ENCODE measurements around the gene MMEL1.

Gene MMEL1

GRCh38 chr1:2592672-2593071 is 40.1 kb downstream of the MMEL1 start:
- in situ Hi-C loops (cut with MboI; ENCODE audit: low sequenced_read_pairs) = loop anchor here (25.0 kb wide), 1 partner anchor 405 kb away; the partner anchor contains the start of gene FAAP20

GRCh38 chr1:2591581-2592261 is 41.1 kb downstream of the MMEL1 start:
- in situ Hi-C loops (cut with MboI; ENCODE audit: low sequenced_read_pairs) = loop anchor here (25.0 kb wide), 1 partner anchor 404 kb away; the partner anchor contains the start of gene FAAP20

GRCh38 chr1:2591233-2591580 is 41.6 kb downstream of the MMEL1 start:
- in situ Hi-C loops (cut with MboI; ENCODE audit: low sequenced_read_pairs) = loop anchor here (25.0 kb wide), 1 partner anchor 404 kb away; the partner anchor contains the start of gene FAAP20

GRCh38 chr1:2590233-2591141 is 42.3 kb downstream of the MMEL1 start:
- in situ Hi-C loops (cut with MboI; ENCODE audit: low sequenced_read_pairs) = loop anchor here (25.0 kb wide), 1 partner anchor 403 kb away; the partner anchor contains the start of gene FAAP20

GRCh38 chr1:2589431-2590232 is 43.2 kb downstream of the MMEL1 start:
- in situ Hi-C loops (cut with MboI; ENCODE audit: low sequenced_read_pairs) = loop anchor here (25.0 kb wide), 1 partner anchor 402 kb away; the partner anchor contains the start of gene FAAP20

- in situ Hi-C loops (cut with MboI; ENCODE audit: low sequenced_read_pairs) = loop anchor here (25.0 kb wide), 1 partner anchor 402 kb away; the partner anchor contains the start of gene FAAP20
Observed at GRCh38 chr1:2588661-2589430, 44.0 kb downstream of the MMEL1 start.

DNA sequence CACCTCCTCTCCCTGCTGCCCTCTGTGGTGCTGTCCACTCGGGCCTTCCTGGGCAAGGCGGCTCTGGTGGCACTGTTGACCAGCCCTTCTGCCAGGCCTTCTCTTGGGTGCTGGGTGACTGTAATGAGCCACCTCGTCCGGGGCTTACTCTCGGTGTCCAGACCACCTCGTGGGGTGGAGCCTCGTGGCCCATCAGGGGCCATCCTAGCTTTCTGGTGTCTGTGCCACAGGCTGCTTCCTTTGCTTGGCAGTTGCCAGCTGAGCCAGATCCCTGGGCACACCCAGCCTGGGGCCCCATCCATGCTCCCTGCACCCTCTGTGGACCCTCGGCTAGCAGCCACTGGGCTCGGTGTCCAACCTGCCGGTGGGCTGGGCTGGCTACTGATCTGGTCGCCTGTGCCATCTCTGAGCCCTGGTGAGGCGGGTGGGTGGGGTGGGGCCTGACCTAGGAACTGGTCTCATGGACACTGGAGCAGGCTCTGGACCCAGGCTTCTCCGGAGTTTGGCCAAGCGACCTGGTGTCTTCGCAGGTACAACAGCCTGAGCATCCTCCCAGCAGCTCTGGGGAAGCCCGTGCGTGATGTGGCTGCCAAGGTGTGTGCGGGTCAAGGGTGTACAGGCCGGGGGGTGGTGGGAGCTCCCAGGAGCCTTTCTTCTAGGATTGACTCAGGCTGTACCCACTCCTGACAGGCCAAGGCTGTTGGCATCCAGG is 44.8 kb downstream of the MMEL1 start:
- in situ Hi-C loops (cut with MboI; ENCODE audit: low sequenced_read_pairs) = loop anchor here (25.0 kb wide), 1 partner anchor 401 kb away; the partner anchor contains the start of gene FAAP20

DNA sequence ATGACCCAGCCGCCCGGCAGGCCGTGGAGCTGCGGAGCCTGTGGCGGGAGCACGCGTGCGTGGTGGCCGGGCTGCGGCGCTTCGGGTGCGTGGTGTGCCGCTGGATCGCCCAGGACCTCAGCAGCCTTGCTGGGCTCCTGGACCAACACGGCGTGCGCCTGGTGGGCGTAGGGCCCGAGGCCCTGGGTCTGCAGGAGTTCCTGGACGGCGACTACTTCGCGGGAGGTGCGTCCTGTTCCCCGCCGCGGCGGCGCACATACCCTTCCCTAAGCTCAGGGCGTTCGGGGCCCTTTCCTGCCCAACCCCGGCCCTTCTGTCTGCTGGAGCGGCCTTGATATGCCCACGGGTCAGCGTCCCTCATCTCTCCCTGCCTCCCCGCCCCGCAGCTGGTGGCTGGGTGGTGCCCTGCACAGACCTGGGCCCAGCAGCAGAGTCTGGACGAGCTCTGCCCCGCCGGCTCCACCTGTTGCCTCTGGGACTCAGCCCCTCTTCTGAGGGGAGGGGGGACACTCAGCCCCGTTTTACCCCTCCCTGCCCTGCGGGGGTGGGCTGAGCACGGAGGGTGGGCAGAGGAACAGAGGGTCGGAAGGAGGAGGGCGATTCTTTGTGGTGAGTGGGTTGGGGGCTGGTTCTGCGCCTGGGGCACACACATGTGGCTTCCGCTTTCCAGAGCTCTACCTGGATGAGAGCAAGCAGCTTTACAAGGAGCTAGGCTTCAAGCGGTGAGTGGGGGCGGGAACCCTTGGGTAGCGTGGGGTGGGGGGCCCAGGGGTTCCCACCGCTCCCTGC is 45.6 kb downstream of the MMEL1 start:
- in situ Hi-C loops (cut with MboI; ENCODE audit: low sequenced_read_pairs) = loop anchor here (25.0 kb wide), 1 partner anchor 400 kb away; the partner anchor contains the start of gene FAAP20

- in situ Hi-C loops (cut with MboI; ENCODE audit: low sequenced_read_pairs) = loop anchor here (25.0 kb wide), 1 partner anchor 399 kb away; the partner anchor contains the start of gene FAAP20
Observed at GRCh38 chr1:2586154-2587070, 46.4 kb downstream of the MMEL1 start, which contains the start of gene PRXL2B. Gene PRXL2B (plus strand): TSS chr1:2586777. CDS start chr1:2586886, 109 bp downstream.

- in situ Hi-C loops (cut with MboI; ENCODE audit: low sequenced_read_pairs) = loop anchor here (25.0 kb wide), 1 partner anchor 398 kb away; the partner anchor contains the start of gene FAAP20
Observed at GRCh38 chr1:2585318-2586092, 47.3 kb downstream of the MMEL1 start.

- in situ Hi-C loops (cut with MboI; ENCODE audit: low sequenced_read_pairs) = loop anchor here (25.0 kb wide), 1 partner anchor 398 kb away; the partner anchor contains the start of gene FAAP20
Observed at GRCh38 chr1:2584686-2585317, 48.0 kb downstream of the MMEL1 start.

- in situ Hi-C loops (cut with MboI; ENCODE audit: low sequenced_read_pairs) = loop anchor here (25.0 kb wide), 1 partner anchor 397 kb away; the partner anchor contains the start of gene FAAP20
Observed at GRCh38 chr1:2583871-2584351, 48.9 kb downstream of the MMEL1 start.

DNA sequence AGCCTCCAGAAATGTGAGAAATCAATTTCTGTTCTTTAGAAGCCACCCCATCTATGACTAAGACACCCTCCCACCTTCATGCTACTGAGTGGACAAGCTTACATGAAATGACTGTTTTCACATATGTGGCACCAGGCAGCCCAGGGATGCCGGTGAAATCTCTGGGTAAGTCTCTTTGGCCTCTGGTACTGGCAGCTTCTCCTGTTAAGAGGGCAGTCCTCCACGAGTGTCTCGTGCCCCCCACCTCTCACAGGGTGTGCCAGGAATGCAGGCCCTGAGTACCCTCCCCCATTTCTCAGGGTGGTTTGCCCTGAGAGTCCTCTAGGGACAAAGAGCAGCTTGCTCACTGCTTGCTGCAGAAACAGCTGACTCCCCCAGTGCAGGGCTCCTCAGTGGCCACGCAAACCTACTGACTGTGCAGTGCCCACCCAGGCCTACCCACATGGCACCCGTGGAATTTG is 49.5 kb downstream of the MMEL1 start:
- in situ Hi-C loops (cut with MboI; ENCODE audit: low sequenced_read_pairs) = loop anchor here (25.0 kb wide), 1 partner anchor 396 kb away; the partner anchor contains the start of gene FAAP20

DNA sequence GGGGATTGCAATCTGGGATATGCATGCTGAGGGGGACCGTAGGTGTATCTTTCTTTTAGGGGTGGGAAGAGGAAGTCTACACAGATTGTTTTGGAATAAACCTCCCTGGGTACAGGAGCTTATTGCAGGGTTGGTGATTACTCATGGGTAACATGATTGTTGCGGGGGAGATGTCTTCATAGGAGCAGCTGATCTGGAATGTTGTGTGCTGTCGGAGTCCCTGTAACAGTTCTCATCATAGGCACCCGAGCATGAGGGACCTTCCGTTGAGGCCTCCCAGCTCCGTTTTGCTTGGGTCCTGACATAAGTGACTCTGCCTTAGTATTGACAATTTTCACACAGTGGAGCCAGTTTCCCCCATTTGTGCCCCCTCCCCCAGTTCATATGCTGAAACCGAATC is 50.4 kb downstream of the MMEL1 start:
- in situ Hi-C loops (cut with MboI; ENCODE audit: low sequenced_read_pairs) = loop anchor here (25.0 kb wide), 1 partner anchor 395 kb away; the partner anchor contains the start of gene FAAP20

DNA sequence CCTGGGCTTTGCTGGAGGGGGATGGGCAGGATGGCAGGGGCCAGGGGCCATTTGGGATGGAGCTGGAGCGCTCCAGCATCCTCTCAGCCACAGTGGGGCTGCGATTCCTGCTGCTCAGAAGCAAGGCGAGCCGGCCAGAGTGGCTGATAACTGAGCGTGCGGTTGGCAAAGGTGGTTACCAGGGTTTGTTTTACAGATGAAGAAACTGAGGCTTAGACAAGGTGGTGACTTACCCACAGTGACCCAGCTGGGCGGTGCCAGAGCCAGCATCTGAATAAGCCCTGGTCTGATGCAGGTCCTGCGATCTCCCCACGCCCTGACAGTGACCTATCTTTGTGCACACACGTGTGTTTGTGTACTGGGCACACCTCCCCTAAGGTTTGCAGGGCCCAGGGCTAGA is 52.1 kb downstream of the MMEL1 start:
- in situ Hi-C loops (cut with MboI; ENCODE audit: low sequenced_read_pairs) = loop anchor here (25.0 kb wide), 1 partner anchor 393 kb away; the partner anchor contains the start of gene FAAP20
